GM19452 (cell line): ENCODE results near the gene NXPE1.
"Not testable (repeated sequence)": the region's sequence is repeated elsewhere in the genome, so short reads cannot be mapped to it uniquely, and the experiment has no call there.

Source experiments
- ATAC-seq: cut with Tn5 transposase; IDR thresholded peaks from one replicate; pipeline ENCODE4 v1.9.1; 2021; ENCODE audit not compliant: unreplicated experiment

Gene NXPE1

DNA sequence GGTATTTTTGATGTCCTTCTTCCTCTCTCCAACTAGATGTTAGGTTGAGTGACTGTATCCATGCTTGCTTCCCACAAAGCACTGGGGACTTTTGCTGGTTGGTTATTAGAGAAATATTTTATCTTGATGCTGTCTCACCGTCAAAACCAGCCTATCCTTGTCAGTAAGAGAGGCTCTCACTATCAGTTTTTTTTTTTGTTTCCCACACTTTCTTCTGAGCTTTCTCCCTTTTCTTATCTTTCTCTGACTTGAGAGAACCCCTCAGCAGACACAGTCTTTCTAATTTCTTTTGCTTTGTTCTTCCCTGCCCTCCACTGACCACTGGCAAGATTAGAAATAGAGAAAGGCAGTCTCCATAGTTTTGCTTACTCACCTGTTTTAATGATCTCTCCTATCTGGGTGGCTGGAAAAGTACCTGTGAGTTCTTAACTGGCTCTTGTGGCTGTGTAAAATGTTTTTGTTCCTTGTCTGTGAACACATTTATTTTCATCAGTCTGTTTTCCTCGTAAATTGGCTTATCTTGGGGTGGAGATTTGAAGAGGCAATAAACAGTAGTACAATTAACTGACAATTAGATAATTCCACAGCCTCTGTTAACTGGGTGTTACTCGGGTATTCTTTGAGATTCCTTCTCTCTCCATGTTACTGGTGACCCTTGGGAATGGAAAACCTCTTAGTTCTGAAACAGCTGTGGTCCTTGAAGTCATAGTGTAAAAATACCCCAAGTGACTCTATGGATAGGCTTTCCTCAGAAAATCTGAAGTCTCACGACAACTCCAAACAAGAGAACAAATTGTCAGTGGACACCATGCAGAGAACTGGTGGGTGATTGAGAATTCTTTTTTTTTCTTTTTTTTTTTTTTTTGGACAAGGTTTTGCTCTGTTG, at the start of gene NXPE1:
TSS of gene NXPE1 (minus strand) at position 457 of the 886 bp plus-strand sequence. CDS start 8,680 bp downstream, outside the sequence.
- ATAC-seq: no peak

DNA sequence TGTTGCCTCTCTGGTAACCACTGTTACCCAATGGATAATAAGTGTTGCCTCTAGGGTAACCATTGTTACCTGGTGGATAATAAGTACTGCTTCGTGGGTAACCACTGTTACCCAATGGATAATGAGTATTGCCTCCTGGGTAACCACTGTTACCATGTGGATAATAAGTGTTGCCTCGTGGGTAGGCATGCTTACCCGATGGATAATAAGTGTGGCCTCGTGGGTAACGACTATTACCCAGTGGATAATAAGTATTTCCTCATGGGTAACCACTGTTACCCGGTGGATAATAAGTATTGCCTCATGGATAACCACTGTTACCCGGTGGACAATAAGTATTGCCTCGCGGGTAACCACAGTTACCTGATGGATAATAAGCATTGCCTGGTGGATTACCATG, 49.7 kb upstream of the NXPE1 start:
- ATAC-seq: no peak

DNA sequence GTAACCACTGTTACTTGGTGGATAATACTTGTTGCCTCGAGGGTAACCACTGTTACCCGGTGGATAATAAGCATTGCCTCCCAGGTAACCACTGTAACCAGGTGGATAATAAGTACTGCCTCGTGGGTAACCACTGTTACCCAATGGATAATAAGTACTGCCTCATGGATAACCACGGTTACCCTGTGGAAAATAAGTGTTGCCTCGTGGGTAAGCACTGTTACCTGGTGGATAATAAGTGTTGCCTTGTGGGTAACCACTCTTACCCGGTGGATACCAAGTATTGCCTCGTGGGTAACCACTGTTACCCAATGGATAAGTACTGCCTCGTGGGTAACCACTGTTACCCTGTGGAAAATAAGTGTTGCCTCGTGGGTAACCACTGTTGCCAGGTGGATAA, 48.9 kb upstream of the NXPE1 start:
- ATAC-seq: not testable (repeated sequence)

DNA sequence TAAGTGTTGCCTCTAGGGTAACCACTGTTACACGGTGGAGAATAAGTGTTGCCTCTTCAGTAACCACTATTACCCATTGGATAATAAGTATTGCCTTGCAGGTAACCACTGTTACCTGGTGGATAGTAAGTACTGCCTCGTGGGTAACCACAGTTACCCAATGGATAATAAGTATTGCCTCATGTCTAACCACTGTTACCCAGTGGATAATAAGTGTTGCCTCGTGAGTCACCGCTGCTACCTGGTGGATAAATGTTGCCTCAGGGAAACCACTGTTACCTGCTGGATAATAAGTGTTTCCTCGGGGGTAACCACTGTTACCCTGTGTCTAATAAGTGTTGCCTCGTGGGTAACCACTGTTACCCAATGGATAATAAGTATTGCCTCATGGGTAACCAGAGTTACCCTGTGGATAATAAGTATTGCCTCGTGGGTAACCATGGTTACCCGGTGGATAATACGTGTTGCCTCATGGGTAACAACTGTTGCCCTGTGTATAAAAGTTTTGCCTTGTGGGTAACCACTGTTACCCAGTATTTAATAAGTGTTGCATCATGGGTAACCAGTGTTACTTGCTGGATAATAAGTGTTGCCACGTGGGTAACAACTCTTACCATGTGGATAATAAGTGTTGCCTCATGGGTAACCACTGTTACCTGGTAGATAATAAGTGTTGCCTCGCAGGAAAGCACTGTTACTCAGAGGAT, 48.2 kb upstream of the NXPE1 start:
- no peak for ATAC-seq

DNA sequence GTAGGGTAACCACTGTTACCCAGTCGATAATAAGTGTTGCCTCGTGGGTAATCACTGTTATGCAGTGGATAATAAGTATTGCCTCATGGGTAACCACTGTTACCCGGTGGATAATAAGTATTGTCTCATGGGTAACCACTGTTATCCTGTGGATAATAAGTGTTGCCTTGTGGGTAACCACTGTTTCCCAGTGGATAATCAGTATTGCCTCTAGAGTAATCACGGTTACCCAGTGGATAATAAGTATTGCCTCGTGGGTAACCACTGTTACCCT, 47.1 kb upstream of the NXPE1 start:
- ATAC-seq: not testable (repeated sequence)

DNA sequence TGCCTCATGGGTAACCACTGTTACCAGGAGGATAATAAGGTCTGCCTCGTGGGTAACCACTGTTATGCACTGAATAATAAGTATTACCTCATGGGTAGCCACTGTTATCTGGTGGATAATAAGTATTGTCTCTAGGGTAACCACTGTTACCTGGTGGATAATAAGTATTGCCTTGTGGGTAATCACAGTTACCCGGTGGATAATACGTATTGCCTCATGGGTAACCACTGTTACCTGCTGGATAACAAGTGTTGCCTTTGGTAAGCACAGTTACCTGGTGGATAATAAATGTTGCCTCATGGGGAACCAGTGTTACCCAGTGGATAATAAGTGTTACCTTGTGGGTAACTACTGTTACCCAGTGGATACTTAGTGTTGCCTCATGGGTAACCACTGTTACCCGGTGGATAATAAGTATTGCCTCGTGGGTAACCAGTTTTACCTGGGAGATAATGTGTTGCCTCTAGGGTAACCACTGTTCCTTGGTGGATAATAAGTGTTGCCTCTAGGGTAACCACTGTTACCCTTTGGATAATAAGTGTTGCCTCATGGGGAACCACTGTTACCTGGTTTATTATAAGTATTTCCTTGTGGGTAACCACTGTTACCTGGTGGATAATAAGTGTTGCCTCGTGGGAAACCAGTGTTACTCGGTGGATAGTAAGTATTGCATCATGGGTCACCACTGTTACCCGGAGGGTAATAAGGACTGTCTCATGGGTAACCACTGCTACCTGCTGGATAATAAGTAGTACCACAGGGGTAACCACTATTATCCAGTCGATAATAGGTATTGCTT, 46.5 kb upstream of the NXPE1 start:
- no peak for ATAC-seq

DNA sequence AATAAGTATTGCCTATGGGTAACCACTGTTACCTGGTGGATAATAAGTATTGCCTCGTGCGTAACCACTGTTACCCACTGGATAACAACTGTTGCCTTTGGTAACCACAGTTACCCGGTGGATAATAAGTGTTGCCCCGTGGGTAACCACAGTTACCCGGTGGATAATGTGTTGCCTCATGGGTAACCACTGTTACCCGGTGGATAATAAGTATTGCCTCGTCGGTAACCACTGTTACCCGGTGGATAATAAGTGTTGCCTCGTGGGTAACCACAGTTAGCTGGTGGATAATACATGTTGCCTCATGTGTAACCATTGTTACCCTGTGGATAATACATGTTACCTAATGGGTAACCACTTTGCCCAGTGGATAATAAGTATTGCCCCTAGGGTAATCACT, 45.7 kb upstream of the NXPE1 start:
- ATAC-seq: no peak

DNA sequence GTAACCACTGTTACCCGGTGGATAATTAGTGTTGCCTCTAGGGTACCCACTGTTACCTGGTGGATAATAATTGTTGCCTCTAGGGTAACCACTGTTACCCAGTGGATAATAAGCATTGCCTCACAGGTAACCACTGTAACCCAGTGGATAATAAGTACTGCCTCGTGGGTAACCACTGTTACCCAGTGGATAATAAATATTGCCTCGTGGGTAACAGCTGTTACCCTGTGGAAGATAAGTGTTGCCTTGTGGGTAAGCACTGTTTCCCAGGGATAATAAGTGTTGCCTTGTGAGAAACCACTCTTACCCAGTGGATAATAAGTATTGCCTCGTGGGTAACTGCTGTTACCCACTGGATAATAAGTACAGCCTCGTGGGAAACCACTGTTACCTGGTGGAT, 45.2 kb upstream of the NXPE1 start:
- no peak for ATAC-seq

DNA sequence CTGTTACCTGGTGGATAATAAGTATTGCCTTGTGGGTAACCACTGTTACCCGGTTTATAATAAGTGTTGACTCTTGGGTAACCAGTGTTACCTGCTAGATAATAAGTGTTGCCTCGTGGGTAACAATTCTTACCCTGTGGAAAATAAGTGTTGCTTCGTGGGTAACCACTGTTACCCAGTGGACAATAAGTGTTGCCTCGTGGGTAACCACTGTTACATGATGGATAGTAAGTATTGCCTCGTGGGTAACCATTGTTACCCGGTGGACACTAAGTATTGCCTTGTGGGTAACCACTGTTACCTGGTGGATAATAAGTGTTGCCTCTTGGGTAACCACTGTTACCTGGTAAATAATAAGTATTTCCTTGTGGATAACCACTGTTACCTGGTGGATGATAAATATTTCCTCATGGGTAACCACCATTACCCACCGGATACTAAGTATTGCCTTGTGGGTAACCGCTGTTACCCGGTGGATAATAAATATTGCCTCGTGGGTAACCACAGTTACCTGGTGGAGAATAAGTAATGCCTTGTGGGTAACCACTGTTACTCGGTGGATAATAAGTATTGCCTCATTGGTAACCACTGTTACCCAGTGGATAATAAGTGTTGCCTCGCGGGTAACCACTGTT, 44.6 kb upstream of the NXPE1 start:
- ATAC-seq: no peak

DNA sequence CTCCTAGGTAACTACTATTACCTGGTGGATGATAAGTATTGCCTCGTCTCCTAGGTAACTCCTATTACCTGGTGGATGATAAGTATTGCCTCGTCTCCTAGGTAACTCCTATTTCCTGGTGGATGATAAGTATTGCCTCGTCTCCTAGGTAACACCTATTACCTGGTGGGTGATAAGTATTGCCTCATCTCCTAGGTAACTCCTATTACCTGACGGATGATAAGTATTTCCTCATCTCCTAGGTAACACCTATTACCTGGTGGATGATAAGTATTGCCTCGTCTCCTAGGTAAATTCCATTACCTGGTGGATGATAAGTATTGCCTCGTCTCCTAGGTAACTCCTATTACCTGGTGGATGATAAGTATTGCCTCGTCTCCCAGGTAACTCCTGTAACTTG, 43.5 kb upstream of the NXPE1 start:
- not testable (repeated sequence) for ATAC-seq

DNA sequence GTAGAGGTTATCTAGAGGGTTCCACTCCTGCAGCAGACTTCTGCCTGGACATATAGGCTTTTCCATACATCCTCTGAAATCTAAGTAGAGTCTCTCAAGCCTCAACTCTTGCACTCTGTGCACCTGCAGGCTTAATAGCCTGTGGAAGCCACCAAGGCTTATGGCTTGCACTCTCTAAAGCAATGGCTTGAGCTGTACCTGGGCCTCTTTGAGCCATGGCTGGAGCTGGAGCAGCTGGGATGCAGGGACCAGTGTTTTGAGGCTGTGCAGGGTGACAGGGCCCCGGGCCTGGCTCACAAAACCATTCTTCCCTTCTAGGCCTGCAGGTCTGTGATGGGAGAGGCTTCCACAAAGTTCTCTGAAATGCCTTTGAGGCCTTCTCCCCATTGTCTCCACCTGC, 38.8 kb upstream of the NXPE1 start:
- ATAC-seq: no peak

DNA sequence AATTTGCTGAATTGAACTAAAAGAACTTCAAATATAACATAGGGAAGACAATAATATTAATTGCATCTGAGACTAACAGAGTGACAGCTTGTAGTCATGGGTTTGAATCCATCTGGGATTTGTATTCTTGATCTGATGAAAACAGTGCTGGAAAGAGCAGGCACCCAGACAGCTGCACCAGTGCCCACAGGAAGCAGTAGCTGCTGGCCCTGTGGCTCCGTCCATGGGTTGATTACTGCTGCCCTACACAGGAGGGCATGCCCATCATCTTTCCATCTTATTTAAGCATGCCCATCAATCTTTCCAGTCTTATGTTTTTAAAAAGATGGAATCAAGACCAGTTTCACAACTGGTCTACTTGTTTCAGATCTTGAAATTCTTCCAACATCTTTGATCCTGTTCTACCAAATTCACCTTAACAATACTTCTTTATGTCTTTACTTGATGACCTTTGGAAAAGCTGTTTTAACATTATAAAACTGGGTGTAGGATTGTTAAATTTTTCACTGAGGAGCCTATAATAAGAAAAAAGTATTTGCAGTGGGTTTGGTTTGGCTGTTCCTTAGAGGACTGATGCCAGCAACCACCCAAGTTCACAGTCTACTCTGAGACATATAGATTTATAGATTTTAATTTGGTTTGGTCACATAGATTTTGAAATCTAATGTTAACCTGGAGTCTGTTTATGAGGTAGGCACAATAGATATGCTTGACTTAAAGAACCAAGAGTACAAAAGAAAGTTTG, 36.7 kb upstream of the NXPE1 start:
- ATAC-seq: no peak

DNA sequence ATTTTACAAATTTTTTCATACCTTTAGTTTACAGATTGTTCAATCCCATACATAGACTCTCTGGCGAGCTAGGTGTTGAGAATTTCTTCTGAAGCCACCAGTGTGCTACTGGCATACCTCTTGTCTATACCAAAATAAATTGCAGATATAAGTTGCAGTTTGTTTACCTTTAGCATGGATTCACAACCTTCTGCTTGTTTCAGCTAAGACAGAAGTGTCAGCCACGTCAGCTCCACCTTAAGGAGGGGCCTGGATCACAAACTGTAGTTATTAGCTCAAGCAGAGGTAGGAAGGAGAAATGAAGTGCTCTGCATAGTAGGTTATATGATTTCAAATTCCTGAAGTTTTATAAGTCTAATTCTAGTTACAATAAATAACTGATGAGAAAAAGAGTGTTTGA, 35.9 kb upstream of the NXPE1 start, which contains the start of gene NXPE4:
TSS of gene NXPE4 (minus strand) at position 216 of the 400 bp plus-strand sequence. CDS start 1,027 bp downstream, outside the sequence.
- ATAC-seq: no peak

DNA sequence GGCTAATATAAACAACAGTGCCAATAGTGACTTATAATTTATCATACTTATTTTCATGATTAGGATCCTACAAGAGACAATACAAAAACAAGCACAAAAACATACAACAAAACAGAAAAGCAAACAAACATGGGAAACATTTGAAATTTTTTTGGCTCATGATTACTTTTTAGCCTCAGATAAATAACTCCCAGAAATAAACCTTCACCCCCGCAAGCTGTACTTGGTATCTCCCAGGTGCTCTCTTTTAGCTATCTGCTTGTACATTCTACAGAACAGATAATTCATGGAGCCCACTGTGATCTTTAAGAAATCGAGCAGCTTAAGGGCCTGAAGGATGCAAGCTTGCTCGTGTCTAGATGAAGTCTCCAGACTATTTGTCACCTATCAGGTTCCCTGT, 35.0 kb upstream of the NXPE1 start:
- ATAC-seq: no peak

DNA sequence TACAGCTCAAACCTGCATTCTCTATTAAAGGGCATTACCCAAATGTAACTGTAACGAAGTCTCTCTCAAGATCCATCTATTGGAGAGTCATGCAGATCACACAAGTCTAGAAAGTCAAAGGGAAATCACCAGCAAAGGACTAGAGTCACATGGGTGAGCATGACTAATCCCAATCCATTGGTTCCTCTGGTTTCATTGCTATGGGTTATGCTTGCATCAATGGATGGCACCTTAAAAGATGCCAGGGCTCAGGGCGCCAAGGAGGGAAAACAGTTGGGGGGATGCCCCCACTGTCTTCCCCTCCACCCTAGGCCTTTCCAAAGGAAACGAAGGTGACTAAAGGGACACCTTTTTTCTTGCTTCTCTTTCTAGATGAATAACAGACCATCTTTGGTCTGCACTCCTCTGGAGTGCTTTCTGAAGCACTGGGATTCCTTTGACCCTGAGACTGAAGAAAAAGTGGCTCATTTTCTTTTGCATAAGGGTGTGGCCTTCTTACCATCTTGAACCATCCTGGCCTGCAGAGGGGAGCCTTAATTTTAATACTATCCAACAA, 27.8 kb upstream of the NXPE1 start:
- no peak for ATAC-seq

DNA sequence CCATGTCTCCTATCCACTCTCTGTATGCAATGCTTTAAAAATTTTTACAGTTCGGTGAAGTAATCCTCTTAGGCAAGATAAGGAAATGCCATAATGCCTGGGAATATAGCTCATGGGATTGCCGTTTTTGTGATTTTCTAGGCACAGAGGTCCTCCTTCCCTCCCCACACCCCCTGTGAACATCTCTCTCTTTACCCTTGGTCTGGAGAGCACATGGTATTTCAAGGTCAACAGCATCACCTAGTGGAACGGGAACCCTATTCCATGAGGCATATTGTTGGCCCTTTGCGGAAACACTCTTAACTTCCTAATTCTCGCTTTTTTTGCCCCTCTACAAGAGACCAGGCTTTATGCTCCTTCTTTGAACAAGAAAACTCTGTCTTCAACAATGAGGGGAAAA, 27.1 kb upstream of the NXPE1 start:
- ATAC-seq: no peak

DNA sequence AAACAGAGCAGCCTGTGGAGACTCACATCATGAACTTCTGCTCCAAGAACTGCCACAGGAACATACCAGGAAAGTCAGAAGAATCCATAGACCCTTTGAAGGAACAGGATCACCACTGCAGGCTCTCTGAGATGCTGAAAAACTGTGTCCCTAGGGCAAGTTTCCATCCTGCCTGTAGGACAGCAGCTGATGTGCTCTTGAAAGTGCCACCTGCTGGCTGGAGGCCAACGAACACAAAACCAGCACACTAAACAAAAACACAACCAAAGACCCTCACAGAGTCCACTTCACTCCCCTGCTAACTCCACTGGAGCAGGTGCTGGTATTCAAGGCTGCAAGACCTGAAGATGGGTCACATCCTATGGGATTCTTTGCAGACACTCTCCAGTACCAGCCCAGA, 12.0 kb upstream of the NXPE1 start:
- ATAC-seq: no peak

DNA sequence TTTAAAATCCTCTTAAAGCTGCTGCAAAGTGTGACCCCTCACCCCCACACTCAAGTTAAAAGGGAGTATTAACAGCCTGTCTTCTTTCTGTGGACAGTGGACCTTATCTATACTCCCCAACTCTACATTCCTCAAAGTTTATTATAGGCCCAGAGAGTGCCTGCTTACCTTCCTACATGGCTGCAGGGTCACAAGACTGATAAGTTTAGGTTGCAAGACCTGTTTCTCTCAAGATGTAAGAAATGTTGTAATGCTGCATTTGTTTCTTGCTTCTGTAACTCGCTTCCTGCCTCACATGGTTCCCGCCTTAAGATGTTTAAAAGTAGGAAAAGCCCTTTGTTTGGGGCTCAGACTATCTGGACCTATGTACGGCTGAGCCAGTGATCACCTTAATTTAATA, 10.1 kb upstream of the NXPE1 start:
- ATAC-seq: no peak

DNA sequence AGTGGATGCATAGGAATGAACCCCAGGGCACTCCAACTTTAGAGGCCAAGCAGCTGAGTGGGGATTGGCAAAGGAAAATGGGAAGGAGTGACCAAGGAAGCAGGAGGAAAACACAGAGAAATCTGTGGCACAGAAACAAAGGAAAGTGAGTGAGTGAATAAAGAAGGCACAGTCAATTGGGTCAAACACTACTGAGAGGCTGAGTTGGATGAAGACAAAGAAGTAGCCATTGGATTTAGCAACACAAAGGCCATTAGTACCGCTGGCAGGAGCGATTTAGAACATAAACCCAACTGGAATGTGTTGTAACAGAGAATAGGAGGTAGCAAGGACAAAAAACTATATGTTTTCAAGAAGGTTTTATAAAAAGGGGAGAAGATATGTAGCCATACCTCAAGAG, 6.6 kb upstream of the NXPE1 start:
- no peak for ATAC-seq

DNA sequence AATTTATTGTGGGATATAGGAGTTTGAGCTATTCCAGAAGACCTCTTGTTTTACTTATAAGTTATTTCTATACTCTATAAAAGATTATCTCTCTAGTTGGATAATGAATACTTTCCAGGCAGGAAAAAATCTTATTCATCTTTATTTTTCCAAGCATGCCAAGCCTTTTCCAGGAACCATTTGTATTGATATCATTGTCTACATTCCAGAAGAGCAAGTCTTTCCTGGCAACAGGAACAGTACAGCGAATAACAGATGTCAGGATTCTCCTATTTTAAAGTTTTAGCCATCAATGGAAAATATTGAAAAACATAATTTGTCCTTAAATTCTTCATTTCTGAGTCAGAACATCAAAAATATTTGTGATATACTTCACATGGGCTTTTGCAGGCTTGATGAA, 5.2 kb upstream of the NXPE1 start:
- ATAC-seq: no peak
